CD4-positive, alpha-beta T cell treated with Interleukin-17A for 1 hour (primary cell): ENCODE data around the gene FOLH1.
"Not testable (repeated sequence)": the region's sequence is repeated elsewhere in the genome, so short reads cannot be mapped to it uniquely, and the experiment has no call there.

ENCODE experiments used
- DNase-seq: peaks from one replicate; pipeline ENCODE4 v3.0.0-alpha.2; 2020

The FOLH1 gene

DNA sequence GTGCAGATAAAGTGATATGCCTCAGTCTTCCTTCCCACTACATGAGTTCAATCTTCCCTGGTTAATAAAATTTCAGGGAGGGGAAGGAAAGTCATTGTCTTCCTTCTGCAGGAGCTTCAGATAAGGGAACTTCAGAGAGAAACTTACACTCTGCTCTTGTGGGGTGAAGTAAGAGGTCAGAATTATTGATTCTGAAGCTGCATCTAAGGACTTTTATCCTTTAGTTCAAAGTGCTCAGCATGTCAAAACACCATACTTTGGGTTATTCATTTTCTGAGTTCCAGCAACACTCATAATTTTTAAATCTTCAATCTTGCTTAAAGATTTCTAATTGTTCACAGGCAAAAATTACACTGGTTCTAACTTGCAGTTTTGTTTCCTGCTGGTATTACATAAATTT lies 33.0 kb downstream of the FOLH1 start:
- DNase-seq, result not testable (repeated sequence)

GRCh38 chr11:49174691-49175366 lies 33.6 kb downstream of the FOLH1 start:
- not testable (repeated sequence) for DNase-seq

- not testable (repeated sequence) for DNase-seq
These were observed 36.8 kb downstream of the FOLH1 start for GRCh38 chr11:49171613-49172012.

DNA sequence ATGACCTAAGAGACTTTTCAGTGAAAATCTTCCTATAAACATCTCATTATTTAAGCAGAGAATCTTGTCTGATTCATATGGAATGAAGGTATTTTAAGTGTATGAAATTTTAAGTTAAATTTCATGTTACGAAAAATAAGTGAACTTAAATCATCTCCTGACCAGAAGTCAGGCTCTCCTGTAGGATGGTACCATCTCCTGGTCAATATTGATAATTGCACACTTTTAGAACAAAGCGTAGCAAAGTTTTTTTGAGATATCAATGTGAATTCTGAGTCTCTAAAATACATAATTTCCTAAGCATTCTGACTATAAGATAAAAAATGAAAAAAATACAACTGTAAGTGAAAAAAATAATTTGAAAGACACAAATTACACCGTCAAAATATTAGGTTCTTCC lies 38.8 kb downstream of the FOLH1 start:
- not testable (repeated sequence) for DNase-seq

- DNase-seq, result not testable (repeated sequence)
These were observed 39.4 kb downstream of the FOLH1 start for GRCh38 chr11:49168992-49169391.

- no peak for DNase-seq
These were observed 57.2 kb downstream of the FOLH1 start for GRCh38 chr11:49151211-49151610.

- not testable (repeated sequence) for DNase-seq
These were observed 106.0 kb downstream of the FOLH1 start for GRCh38 chr11:49102356-49102755.
